HepG2 (cell line): ENCODE measurements around the gene CBL. TPM values are rescaled to one million over a fixed set of nuclear protein-coding genes. Genes with fewer than 3 reads are reported as not detected.

Source experiments
- ATAC-seq: fragments of 200-7000 bp; cut with Tn5 transposase; 3 replicates; pipeline ENCODE4 v1.9.1; 2020; ENCODE audit warnings: mild to moderate bottlenecking, moderate library complexity
- BruUV-seq: library from RNA; stranded (reverse); fragments of 400-500 nt; replicated peaks from 2 replicates; lab custom pipeline; 2021; lab: Mats Ljungman, UMichigan
- CTCF ChIA-PET: fragments of 300-600 bp; formaldehyde crosslinking; extraction: SDS; loops from one replicate; lab custom pipeline; 2021; ENCODE audit warnings: low total read pairs, inconsistent platforms, low intra/inter-chr PET ratio; lab: Yijun Ruan, JAX
- POLR2A ChIA-PET: fragments of 350-600 bp; sonication (Branson Sonifier 250); formaldehyde crosslinking; loops from one replicate; lab custom pipeline; 2020; ENCODE audit warnings: antibody characterized with exemption, inconsistent platforms; lab: Yijun Ruan, JAX
- DNase-seq: peaks from one replicate; pipeline ENCODE4 v3.0.0-alpha.2; 2015; ENCODE audit warnings: low spot score
- FAIRE-seq: peaks from 3 replicates; lab custom pipeline; 2011; peaks lifted over from hg19 to GRCh38; lab: Jason Lieb, UNC
- H2AFZ ChIP-seq: one replicate; pipeline ENCODE4 v1.6.1; 2011; ENCODE audit warnings: low read length, inconsistent platforms
- H3K27ac ChIP-seq: fragments of 300-600 bp; 3 replicates; pipeline ENCODE4 v1.8.0; 2011; ENCODE audit warnings: mixed run types, mild to moderate bottlenecking, mixed read lengths, low read length, inconsistent platforms; ENCODE audit not compliant: insufficient read depth; ENCODE audit errors: extremely low read length
- H3K27me3 ChIP-seq, 2 experiments: fragments of 200-600 bp in 1 of 2; 2 replicates in 1 of 2; 3 replicates in 1 of 2; pipeline versions ENCODE4 v1.6.0 to v1.8.0; 2011; ENCODE audit warnings: low read length in 2 of 2, mild to moderate bottlenecking in 2 of 2, moderate library complexity in 2 of 2, inconsistent platforms in 1 of 2; ENCODE audit not compliant: insufficient read depth in 2 of 2, control insufficient read depth in 1 of 2
- H3K36me3 ChIP-seq, 2 experiments: fragments of 200-600 bp in 1 of 2; replicated peaks in 1 of 2; 2 replicates in 1 of 2; 3 replicates in 1 of 2; pipeline versions ENCODE4 v1.5.1 to v1.8.0; 2011; ENCODE audit warnings: low read length in 2 of 2, inconsistent platforms in 1 of 2; ENCODE audit not compliant: insufficient read depth in 2 of 2, control insufficient read depth in 1 of 2
- H3K4me1 ChIP-seq: 2 replicates; pipeline ENCODE4 v1.5.1; 2012; ENCODE audit warnings: low read length, inconsistent platforms; ENCODE audit not compliant: insufficient read depth
- H3K4me2 ChIP-seq: 2 replicates; pipeline ENCODE4 v1.6.0; 2011; ENCODE audit warnings: low read depth, low read length, inconsistent platforms
- H3K4me3 ChIP-seq, 3 experiments: fragments of 200-600 bp in 1 of 3; sonication (generic), shearing (Covaris generic) in 1 of 3; replicated peaks in 1 of 3; 2 replicates each; pipeline ENCODE4 v1.5.1; 2011 to 2016; ENCODE audit warnings: low read length in 3 of 3, inconsistent platforms in 2 of 3, low read depth in 2 of 3, mild to moderate bottlenecking in 2 of 3, control low read depth in 1 of 3, mixed read lengths in 1 of 3; ENCODE audit not compliant: insufficient read depth in 1 of 3
- H3K79me2 ChIP-seq: one replicate; pipeline ENCODE4 v1.6.1; 2011; ENCODE audit warnings: low read length, inconsistent platforms; ENCODE audit not compliant: insufficient read depth
- H3K9ac ChIP-seq: 2 replicates; pipeline ENCODE4 v1.6.0; 2011; ENCODE audit warnings: mild to moderate bottlenecking, low read depth, low read length, inconsistent platforms; ENCODE audit not compliant: insufficient read depth
- H3K9me3 ChIP-seq: 2 replicates; pipeline ENCODE4 v1.5.1; 2012; ENCODE audit warnings: mild to moderate bottlenecking, low read length
- H4K20me1 ChIP-seq: 2 replicates; pipeline ENCODE4 v1.6.0; 2011; ENCODE audit warnings: inconsistent platforms, mild to moderate bottlenecking, low read length, moderate library complexity; ENCODE audit not compliant: insufficient read depth
- ARHGAP35 ChIP-seq: sonication (generic); formaldehyde crosslinking; IDR thresholded peaks from 2 replicates; pipeline ENCODE4 v1.9.0; 2022; ENCODE audit warnings: mild to moderate bottlenecking, inconsistent platforms, moderate library complexity, missing genetic modification reagents, borderline replicate concordance
- FOXC1 ChIP-seq: sonication (generic); formaldehyde crosslinking; IDR thresholded peaks from 2 replicates; pipeline ENCODE4 v1.8.0; 2022; ENCODE audit warnings: mild to moderate bottlenecking, missing genetic modification reagents, borderline replicate concordance
- IKZF4 ChIP-seq: sonication (generic); formaldehyde crosslinking; IDR thresholded peaks from 2 replicates; pipeline ENCODE4 v1.5.1; 2020; ENCODE audit warnings: borderline replicate concordance, mild to moderate bottlenecking, low read depth, missing genetic modification reagents; ENCODE audit errors: not compliant biosample characterization
- NR2F6 ChIP-seq, 2 experiments: IDR thresholded peaks; 2 replicates each; pipeline ENCODE4 v1.6.1; 2016; ENCODE audit warnings: antibody characterized with exemption in 1 of 2, mild to moderate bottlenecking in 1 of 2
- PAWR ChIP-seq: sonication (generic); formaldehyde crosslinking; IDR thresholded peaks from 2 replicates; pipeline ENCODE4 v1.4.0; 2020; ENCODE audit warnings: missing genetic modification reagents, mild to moderate bottlenecking, borderline replicate concordance
- RFX5 ChIP-seq: IDR thresholded peaks from 2 replicates; pipeline ENCODE4 v1.6.1; 2011; ENCODE audit warnings: low read depth, low read length, improper control_type of control experiment
- ZNF20 ChIP-seq: sonication (generic); formaldehyde crosslinking; IDR thresholded peaks from 2 replicates; pipeline ENCODE4 v1.4.0; 2020; ENCODE audit warnings: mild to moderate bottlenecking, moderate library complexity, missing genetic modification reagents
- ZNF232 ChIP-seq: sonication (generic); formaldehyde crosslinking; IDR thresholded peaks from 2 replicates; pipeline ENCODE4 v1.4.0; 2020; ENCODE audit warnings: missing genetic modification reagents, borderline replicate concordance
- ZNF430 ChIP-seq: sonication (generic); formaldehyde crosslinking; IDR thresholded peaks from 2 replicates; pipeline ENCODE4 v1.9.0; 2021; ENCODE audit warnings: mild to moderate bottlenecking, missing genetic modification reagents
- ZNF557 ChIP-seq: sonication (generic); formaldehyde crosslinking; IDR thresholded peaks from 2 replicates; pipeline ENCODE4 v1.4.0; 2020; ENCODE audit warnings: missing genetic modification reagents
- ZNF709 ChIP-seq: sonication (generic); formaldehyde crosslinking; IDR thresholded peaks from 2 replicates; pipeline ENCODE4 v1.5.0; 2020; ENCODE audit warnings: mild to moderate bottlenecking, missing genetic modification reagents
- ZNF841 ChIP-seq: sonication (generic); formaldehyde crosslinking; IDR thresholded peaks from 2 replicates; pipeline ENCODE4 v1.8.1; 2023; ENCODE audit warnings: missing genetic modification reagents, borderline replicate concordance
- WGBS: methylation state at CpG from one replicate; pipeline ENCODE4 v1.1.6; 2017; ENCODE audit warnings: low lambda C conversion rate; 5-methylcytosine and 5-hydroxymethylcytosine counted together
- in situ Hi-C: cut with HindIII; loops from 2 replicates; pipeline ENCODE4 v1.10.0; 2017; ENCODE audit warnings: low pct_unique_long_range_greater_than_20kb; ENCODE audit not compliant: extremely low pct_ligation_motif_present
- intact Hi-C: fragments of 100-400 bp; cut with micrococcal nuclease; formaldehyde crosslinking; loops from one replicate; pipeline ENCODE4 v1.10.0; 2022; ENCODE audit not compliant: unreplicated experiment
- polyA plus RNA-seq, 8 experiments: library from polyadenylated mRNA; depleted of rRNA in 3 of 8; stranded (reverse) in 7 of 8; unstranded in 1 of 8; fragments of >200 nt; fragmentation: Illumina TruSeq in 4 of 8; extraction: Trizol in 4 of 8; gene quantifications; 2 replicates each; pipeline versions ENCODE4 v1.2.1 to v1.2.3, GENCODE V29; 2011 to 2016; ENCODE audit warnings: low read depth in 4 of 8, missing spikeins in 1 of 8, mixed read lengths in 1 of 8; ENCODE audit not compliant: insufficient read depth in 1 of 8
- total RNA-seq, 5 experiments: library from RNA; depleted of rRNA; stranded (reverse); fragments of >200 nt; fragmentation: Illumina TruSeq; extraction: Trizol; gene quantifications; 2 replicates each; pipeline ENCODE4 v1.2.3, GENCODE V29; 2016; ENCODE audit warnings: low read depth in 1 of 5
- TF ChIP-seq, protein P1 (sequence below): sonication (generic); formaldehyde crosslinking; IDR thresholded peaks from 2 replicates; pipeline ENCODE4 v1.4.0; 2020; ENCODE audit warnings: missing genetic modification reagents
- TF ChIP-seq, protein P2 (sequence below): sonication (generic); formaldehyde crosslinking; IDR thresholded peaks from 2 replicates; pipeline ENCODE4 v1.8.1; 2023; ENCODE audit warnings: missing genetic modification reagents, mild to moderate bottlenecking, borderline replicate concordance
- TF ChIP-seq, protein P3 (sequence below): sonication (generic); formaldehyde crosslinking; IDR thresholded peaks from 2 replicates; pipeline ENCODE4 v1.5.1; 2020; ENCODE audit warnings: mild to moderate bottlenecking, missing genetic modification reagents, borderline replicate concordance

The CBL gene
- total and polyA plus RNA-seq, 2 of the 13 experiments (the other 11 are each of a cell fraction or from before 2014, with no cell fraction given) = 6.6 to 7.4 TPM

- CTCF ChIA-PET = no interaction called here
- DNase-seq = no peak
Measured at GRCh38 chr11:119218141-119218878, 12.2 kb downstream of the CBL start.

More at GRCh38 chr11:119218141-119218878, 12.2 kb downstream of the CBL start:
- H4K20me1 ChIP-seq = no peaks in the 10 kb centered on the region
- POLR2A ChIA-PET = no interaction called here
- H3K36me3 ChIP-seq = no peaks in the 10 kb centered on the region; a peak in 1 of 5 replicates
- intact Hi-C loops = no loop called here
- peaks cover 8% of the 10 kb centered on the region for H3K79me2 ChIP-seq
- H3K27me3 ChIP-seq = no peaks in the 10 kb centered on the region
- WGBS = 91% methylated on average over 8 of the region's 8 CpGs
- TF ChIP-seq, protein P1, sequence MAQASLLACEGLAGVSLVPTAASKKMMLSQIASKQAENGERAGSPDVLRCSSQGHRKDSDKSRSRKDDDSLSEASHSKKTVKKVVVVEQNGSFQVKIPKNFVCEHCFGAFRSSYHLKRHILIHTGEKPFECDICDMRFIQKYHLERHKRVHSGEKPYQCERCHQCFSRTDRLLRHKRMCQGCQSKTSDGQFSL = no peak
- TF ChIP-seq PAWR (CRISPR knock-in tag) (no peak), ZNF841 (CRISPR knock-in tag) (no peak), ZNF709 (CRISPR knock-in tag) (no peak), NR2F6 (IDR thresholded peaks at IDR 0.05) (no peak), NR2F6 (CRISPR knock-in tag; IDR thresholded peaks at IDR 0.05) (no peak), IKZF4 (CRISPR knock-in tag) (no peak), ZNF430 (CRISPR knock-in tag) (no peak), ARHGAP35 (CRISPR knock-in tag) (no peak), ZNF20 (no peak), ZNF557 (CRISPR knock-in tag) (no peak), ZNF232 (CRISPR knock-in tag) (no peak), RFX5 (no peak), FOXC1 (CRISPR knock-in tag) (no peak)
- TF ChIP-seq, protein P2, sequence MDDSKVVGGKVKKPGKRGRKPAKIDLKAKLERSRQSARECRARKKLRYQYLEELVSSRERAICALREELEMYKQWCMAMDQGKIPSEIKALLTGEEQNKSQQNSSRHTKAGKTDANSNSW = no peak
- TF ChIP-seq, protein P3, sequence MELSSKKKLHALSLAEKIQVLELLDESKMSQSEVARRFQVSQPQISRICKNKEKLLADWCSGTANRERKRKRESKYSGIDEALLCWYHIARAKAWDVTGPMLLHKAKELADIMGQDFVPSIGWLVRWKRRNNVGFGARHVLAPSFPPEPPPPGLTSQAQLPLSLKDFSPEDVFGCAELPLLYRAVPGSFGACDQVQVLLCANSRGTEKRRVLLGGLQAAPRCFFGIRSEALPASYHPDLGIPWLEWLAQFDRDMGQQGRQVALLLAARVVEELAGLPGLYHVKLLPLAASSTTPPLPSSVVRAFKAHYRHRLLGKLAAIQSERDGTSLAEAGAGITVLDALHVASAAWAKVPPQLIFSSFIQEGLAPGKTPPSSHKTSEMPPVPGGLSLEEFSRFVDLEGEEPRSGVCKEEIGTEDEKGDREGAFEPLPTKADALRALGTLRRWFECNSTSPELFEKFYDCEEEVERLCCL (CRISPR knock-in tag) = no peak
- TF ChIP-seq, all 625 proteins: peak for 0
- Histone ChIP-seq H3K4me3 (no peak overlapping the region), H3K9me3 (no peaks in the 10 kb centered on the region), H3K4me2 (no peak overlapping the region), H3K4me1 (no peaks in the 10 kb centered on the region), H3K9ac (no peak overlapping the region), H3K27ac (no peak overlapping the region), H2AFZ (no peak overlapping the region)
- in situ Hi-C loops = no loop called here
- BruUV-seq = no TSS peak
- FAIRE-seq (no peak), ATAC-seq (no peak)
